HG02588 (cell line): Measurements from ENCODE around the gene SARS2.
"Not testable (repeated sequence)": the region's sequence is repeated elsewhere in the genome, so short reads cannot be mapped to it uniquely, and the experiment has no call there.

Experiments
- ATAC-seq: cut with Tn5 transposase; IDR thresholded peaks from one replicate; pipeline ENCODE4 v1.9.1; 2021; ENCODE audit warnings: mild to moderate bottlenecking, moderate library complexity; ENCODE audit not compliant: unreplicated experiment

The SARS2 gene

DNA sequence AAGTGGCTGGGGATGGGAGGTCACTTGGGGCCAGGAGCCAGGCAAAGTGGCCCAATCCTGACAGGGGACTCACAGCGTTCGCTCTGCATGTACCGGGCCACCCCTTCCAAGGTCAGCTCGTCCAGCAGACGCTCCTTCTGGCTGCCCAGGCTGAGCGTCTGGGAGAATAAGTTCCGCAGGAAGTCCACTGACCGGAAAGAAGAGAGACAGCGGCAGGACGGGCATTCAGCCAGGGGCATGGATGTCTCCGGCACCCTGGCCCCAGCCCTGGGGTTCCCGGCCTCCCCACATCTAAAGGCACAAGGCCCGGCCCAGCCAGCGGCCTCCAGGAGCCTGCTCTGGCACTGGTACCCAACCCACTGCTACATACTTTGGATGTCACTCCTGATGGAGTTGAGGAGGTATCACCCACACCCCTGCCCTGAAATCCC lies 37.2 kb downstream of the SARS2 start:
- ATAC-seq = no peak

DNA sequence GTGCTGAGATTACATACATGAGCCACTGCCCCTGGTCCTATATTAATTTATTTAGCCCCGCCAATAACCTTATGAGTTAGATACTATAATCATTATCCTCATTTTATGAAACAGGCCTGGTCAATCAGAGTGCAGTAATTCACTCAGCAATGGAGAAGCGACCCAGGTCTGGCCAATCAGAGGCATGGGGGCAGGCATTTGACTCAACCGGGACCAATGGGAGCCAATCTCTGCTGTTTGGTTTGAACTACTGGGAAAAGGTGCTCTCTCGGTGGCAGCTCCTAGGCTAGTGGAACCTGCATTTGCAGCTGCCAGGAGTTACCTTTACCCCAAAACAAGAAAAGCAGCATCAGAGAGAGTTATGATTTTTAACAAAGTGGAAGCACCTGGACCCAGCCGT lies 37.7 kb downstream of the SARS2 start:
- no peak for ATAC-seq

DNA sequence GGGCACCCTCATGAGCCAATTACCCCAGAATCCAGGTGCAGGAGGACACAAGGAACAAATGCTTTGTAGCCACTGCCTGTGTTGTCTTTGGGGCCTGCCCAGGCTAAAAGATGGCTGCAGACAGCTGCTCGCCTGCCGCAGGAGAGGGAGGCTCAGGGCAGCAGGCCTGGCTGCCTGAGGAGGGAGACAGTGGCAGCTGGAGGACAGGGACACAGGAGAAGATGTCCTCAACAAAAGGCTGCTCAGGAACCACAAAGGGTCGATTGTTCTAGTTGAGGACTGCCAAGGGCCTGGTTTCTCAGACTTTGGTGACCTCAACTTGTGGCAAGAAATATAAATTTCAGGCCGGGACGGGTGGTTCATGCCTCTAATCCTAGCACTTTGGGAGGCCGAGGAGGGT lies 38.8 kb downstream of the SARS2 start:
- ATAC-seq = no peak

DNA sequence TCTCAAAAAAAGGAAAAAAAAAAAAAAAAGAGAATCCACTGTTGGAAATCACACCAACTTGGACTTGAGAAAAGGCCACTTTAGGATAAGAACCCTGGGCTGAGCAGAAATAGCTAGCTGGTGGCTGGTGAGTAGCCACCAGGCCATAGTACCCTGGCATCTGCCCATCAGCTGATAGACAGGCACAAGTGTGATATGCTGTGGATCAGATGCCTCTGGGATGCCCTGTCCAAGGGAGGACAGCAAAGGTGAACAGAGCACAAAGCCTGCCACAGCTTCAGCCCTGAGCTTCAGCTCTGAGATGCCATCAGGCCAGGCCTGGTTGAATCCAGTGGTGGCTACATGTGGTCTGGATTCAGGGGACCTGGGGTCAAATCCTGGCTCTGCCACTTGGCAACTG lies 39.9 kb downstream of the SARS2 start:
- no peak for ATAC-seq

DNA sequence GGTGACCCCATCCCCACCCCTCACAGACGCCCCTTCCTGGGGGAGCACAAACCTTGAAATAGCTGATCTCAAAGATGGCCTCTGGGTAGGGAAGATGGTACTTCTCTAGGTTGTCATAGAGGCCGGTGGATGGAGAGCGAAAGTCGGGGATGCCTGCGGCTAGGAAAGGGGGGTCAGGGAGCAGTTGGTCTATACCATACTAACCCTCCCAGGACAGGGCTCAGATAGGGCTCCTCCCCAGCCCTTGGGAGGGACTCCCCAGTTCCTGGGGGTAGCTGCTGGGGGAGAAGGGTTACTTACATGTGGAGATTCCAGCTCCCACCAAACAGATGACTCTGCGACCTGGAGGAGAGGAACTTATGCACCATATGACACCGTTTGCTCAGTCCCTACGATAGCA lies 40.8 kb downstream of the SARS2 start:
- no peak for ATAC-seq

DNA sequence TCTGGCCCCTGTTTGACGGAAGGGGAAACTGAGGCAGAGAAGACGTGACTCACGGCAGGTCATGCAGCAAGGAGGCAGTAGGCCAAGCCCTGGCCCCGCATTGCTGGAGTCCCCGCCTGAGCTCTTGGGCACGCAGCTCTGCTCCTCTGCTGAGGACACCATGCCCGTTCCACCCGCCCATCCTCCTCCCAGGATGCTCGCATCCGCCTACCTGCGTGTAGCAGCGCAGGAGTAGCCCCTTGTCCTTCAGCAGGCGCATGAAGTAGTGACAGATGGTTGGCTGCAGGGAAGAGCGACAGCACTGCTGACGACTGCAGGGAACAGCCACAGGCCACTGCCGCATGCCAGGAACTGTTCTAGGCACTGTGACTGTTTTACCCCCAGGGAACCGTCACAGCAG lies 41.7 kb downstream of the SARS2 start:
- no peak for ATAC-seq

DNA sequence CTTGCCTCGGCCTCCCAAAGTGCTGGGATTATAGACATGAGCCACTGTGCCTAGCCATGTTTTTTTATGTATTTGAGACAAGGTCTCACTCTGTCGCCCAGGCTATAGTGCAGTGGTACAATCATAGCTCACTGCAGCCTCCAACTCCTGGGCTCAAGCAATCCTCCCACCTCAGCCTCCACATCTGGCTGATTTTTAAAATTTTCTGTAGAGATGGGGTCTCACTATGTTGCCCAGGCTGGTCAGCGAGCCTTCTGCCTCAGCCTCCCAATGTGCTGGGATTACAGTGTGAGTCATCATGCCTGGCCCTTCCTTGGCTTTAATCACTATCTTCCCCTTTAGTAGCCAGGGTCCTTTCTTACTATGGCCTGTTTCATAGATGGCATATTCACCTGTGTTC lies 45.9 kb downstream of the SARS2 start:
- not testable (repeated sequence) for ATAC-seq

DNA sequence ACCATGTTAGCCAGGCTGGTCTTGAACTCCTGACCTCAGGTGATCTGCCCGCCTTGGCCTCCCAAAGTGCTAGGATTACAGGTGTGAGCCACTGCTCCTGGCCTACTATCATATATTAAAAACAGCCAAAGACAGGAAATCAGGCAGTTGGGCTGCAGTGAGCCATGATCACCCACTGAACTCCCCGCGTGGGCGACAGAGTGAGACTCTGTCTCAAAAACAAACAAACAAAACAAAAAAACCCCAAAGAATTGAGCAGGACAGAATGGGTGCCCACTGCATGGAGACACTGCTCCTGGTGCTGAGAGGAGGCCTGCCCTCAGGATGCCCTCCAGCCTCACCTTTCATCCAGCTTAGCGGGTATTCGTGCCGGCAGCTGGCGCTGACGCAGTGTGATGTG lies 47.3 kb downstream of the SARS2 start:
- ATAC-seq = no peak

DNA sequence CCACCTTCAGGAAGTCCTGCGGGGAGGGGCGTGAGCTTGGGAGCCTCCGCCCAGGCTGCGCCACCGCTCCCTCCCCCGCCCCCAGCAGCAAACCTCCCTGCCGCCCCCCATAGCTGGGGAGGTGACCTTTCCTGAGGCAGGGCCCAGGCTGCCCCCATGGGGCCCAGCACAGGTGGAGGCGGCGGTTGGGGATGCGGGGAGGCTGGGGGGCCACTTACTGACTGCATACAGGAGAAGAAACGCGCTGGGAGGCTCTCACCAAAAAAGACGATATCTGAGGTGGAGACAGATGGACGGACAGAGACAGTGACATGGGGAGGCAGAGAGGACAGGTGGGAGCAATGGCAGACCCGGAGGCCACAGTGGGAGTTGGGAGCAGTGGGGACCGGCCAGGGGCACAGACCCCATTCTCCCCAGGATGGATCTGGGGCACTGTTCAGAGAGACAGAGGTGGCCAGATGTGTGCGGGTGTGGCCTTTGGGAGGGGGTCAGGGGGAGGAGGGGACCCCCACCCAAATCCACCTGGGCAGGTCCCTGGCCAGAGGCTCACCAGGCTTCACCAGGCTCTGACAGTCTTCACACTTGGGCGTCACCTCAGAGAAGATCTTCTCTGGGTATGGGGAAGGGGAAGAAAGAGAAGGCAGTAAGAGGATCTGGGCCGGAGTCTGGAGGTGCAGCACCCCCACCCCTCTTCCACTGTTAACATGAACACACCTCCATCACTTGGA lies 49.5 kb downstream of the SARS2 start:
- ATAC-seq = no peak

DNA sequence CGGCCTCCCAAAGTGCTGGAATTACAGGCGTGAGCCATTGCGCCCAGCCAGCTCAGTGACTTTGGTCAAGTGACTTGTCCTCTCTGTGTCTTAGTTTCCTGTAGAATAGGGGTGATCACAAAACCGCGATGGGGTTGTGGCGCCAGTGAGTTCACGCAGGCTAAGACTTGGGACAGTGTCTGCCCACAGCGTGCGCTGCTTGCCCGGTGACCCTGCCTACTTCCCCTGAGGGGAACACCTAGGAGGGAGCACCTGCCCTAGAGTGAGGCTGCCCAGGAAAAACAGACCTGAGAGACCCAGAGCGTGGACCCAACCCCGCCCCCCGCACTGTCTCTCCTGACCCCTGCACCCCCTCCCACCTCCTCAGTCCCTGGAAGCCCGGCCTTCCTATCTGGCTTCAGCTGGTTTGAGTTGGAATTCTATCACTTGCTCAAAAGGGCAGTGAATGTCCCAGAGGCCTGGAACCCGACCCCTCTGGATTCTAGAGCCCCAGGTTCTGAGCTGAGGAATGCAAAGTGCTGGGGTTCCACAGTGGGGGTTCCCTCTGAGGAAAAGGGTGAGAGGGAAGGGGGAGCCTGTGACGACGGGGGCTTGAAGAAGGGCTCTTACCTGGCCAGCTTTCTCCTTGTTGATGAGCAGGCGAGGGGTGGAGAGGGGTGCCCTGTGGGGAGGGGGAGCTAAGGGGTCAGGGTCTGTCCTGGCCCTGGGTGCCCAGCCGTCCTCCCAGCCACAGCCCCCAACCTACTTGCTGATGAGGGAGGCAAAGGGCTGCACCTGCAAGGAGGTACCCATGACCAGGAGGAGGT lies 50.3 kb downstream of the SARS2 start:
- ATAC-seq = no peak

DNA sequence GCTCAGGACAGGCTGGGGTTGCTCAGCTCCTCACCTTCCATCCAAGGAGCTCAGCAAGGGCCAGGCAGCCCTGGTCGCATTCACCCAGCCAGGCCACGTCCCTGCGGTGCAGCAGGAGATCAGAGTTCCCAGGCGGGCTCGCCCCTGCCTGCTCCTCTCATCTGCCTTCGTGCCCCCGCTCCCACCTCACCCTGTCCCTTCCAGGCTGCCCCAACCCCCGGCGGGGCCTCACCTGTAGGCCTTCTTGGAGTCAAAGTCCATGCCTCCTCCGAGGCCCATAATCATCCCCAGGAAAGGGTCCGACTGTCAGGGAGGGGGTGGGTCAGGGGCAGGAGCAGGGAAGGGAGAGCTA lies 51.2 kb downstream of the SARS2 start:
- ATAC-seq = no peak

DNA sequence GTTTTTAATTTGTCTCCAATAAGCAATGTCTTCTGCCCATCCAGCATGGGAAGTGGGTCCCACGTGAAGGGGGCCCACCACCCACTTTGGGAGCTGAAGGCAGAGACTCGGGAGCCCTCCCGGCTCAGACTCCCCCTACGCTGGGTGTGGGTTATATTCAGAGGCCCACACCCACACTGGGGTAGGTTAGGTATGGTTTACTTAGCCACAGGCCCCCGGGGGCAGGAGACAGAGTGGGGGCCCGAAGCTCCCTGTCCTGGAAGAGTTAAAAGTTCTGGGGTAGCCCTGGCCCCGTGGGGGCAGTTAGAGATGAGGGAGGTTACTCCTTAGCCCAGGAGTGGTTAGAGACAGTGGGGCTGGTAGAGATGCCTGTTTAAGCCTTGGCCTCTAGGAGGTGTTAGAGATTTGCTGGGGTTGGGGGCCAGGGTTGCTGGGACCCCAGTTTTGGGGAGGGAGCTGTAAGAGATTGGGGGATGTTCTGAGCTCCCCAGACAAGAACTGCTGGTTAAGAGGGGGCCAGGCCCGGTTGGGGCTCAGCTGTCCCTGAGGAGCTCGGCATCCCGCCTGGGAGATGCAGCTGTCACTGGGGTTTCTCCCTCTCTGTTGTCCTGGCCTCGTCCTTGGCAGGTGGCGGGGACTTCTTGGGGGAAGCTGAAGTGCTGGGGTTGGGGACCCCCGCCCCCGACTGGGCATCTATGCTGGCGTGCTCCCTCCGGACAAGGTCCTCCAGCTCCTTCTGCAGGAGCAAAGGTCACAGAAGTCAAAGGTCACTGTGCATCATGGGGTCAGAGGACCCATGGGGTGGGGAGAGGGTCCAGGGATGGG lies 51.8 kb downstream of the SARS2 start:
- ATAC-seq = no peak

DNA sequence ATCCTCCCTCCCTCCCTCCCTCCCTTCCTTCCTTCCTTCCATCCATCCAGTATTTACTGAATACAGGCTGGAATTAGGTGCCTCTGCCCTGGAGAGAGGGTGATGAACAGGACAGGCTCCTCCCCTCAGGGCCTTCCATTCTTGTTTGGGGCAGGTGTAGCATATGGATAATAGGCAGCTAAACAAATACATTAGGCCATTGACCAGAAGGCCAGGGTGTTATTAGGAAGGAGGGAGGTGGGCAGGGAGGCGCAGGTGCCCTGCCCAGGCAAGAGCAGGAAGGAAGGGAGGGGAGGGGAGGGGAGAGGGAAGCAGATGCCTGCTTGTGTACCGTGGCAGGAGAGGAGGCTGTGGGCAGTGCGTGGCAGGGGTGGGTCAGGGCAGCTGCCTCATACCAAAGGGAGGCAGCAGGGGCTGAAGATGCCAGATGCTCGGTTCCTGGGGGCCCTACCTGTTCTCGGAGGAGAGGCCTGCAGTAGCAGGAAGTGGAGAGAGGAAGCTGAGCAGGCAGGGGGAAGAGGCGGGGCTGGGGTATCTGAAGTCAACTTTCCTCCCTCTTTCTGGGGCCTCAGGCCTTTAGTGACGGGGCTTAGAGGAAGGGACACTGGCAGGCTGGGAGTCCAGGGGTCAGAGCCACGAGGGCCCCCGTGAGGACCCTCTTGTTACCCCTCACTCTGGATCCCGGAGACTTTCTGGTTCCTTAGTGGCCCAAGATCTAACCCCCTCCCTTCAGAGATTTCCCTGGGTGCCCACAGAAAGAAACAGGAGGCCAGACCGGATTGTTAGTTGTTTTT lies 52.6 kb downstream of the SARS2 start, which contains the start of gene RINL:
Gene RINL, minus strand, starts transcription at position 495 of the 794 bp plus-strand sequence. CDS start 1,533 bp downstream, outside the sequence.
- no peak for ATAC-seq

DNA sequence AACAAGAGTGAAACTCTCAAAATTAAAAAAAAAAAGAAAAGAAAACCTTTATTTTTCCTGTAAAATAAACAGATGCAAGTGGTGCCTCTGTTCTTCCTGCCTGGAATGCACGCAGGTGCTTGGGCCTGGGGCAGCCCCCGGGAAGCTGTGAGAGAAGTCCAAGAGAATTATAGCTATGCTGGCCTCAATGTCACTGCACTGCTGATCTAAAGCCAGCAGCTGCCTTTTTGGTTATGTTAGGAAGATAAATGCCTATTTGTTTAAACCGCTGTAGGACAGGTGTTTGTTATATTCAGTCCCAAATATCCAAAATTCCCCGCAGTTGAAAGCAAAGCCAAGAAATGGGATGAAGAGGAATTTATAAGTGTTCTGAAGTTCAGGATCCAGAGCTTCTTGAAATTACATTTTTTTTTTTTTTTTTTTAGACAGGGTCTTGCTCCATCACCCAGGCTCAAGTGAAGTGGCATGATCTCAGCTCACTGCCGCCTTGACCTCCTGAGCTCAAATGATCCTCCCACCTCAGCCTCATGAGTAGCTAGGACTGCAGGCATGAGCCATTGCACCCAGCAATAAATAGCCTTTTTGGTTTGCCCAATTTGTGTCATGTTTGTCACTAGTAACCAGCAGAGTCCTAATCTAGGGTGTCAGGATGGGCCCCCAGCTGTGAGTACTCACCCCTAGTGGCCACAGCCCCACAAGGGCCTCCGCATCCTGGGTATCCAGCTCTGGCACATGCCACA lies 54.7 kb downstream of the SARS2 start:
- no peak for ATAC-seq

DNA sequence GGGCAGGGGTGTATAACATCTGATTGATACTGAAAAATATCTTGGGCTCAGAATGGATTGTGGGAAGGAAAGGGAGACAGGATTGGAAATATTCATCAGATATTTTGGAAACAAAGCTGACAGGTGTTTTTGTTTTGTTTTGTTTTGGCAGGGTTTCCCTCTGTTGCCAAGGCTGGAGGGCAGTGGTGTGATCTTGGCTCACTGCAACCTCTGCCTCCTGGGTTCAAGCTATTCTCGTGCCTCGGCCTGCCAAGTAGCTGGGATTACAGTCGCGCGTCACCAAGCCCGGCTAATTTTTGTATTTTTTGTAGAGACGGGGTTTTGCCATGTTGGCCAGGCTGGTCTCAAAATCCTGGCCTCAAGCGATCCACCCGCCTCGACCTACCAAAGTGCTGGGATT lies 57.2 kb downstream of the SARS2 start:
- not testable (repeated sequence) for ATAC-seq

DNA sequence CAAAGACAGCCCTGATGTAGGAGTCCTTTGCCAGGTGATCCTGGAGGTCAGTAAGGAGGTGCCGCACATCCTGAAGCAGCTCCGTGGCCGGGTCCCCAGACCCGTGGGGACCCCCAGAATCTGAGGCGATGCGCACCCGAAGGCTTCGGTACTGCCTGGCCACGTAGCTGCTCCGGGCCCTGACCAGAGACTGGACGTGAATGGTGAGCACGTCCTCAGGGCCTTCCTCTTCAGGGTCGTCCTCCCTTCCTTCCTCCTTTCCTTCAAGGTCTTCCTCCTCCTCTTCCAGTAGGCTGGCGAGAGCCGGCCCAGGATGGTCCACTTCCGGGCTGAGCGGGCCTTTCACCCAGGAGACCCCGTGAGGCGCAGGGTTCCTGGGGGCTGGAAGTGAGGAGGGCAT lies 60.0 kb downstream of the SARS2 start:
- ATAC-seq = no peak

DNA sequence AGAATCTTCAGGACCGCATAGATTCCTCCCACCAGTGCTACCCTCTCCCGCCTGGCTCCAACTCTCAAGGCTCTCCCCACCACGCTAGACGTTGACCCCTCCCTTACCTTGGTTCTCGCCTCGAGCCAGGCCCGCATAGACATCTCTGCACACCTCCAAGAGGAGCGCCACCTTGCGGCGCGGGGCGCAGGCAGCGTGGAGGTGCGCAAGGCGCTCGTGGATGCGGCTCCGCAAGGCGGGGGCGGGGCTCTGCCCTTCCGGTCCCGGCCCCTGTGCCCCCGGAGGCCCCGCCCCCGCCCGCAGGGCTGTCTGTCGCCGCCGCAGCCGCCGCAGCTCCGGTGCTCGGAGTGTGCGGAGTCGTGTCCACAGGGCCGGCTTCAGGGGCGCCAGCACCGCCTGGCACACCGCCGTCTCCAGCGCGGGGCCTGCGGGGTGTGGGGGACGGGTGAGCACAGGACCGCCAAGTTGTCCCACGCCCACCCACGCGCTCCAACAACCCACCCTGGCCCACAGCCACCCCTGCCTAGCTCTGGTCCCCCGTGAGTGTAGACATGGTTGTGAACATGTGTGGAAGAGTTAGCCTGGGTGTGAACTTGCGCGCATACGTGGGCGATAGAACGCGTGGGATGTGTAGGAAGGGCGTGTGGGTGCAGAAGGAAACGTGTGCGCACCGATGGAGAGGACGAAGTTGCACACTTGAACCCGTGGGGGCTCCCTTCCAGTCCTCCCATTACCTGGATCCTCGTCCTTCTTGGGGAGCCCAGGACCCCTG lies 60.5 kb downstream of the SARS2 start:
- peak; percentile 77 for ATAC-seq

DNA sequence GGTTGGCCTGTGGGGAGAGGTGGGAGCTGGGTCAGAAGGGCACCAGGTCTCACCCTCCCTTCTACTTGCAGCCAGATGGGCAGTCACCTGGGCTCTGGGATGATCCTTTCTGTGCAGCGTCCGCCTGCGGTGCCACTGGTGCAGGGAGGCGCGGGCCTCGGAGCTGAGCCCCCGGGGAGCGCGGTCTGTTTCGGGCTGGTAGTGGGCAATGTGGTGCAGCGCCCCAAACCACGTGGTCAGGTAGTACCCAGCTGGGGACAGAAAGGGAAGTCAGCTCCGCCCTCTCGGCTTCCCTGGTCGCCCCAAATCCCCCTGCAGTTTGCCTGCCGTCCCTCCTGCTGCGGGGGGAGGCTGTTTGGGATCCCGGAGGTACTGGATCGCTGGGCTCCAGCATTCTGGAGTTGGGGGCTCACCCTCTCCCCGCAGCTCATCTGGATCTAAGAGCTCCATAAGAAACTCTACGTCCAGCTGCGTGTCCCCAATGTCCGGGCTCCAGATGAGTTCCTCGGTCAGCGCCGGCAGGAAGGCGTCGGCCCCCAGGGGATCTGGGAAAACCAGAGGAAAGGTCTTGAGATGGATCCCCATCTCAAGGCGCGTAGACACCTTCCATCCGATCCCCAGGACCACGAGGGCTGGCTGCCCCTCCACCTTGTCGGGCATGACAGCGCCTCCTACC lies 61.3 kb downstream of the SARS2 start:
- no peak for ATAC-seq

DNA sequence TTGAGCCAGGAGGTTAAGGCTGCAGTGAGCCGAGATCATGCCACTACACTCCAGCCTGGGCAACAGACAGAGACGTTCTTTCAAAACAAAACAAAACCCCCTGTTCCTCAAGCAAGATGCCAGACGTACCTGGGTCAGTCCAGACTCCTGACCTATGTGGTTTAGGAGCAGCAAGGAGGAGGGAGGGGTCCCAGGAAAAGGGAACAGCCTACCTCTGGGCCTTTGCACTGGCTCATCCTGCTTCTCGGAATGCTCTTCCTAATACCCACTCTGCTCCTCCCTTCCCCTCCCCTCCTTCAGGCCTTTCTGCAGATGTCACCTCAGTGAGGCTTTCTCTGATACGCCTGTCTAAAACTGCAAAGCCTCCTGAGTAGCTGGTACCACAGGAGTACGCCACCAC lies 62.0 kb downstream of the SARS2 start:
- no peak for ATAC-seq
